Measurements from ENCODE around the gene PKP4. TPM values are rescaled to one million over a fixed set of nuclear protein-coding genes. Genes with fewer than 3 reads are reported as not detected.
"Not testable (repeated sequence)": the region's sequence is repeated elsewhere in the genome, so short reads cannot be mapped to it uniquely, and the experiment has no call there.

The PKP4 gene
- total RNA-seq, 1 donor, result 62.2 TPM

- H3K4me3 ChIP-seq (ENCODE audit: low read depth, low read length), result no peak overlapping the region
- DNase-seq (ENCODE audit: low read depth), result no peak
- TF ChIP-seq CTCF (IDR thresholded peaks at IDR 0.05; ENCODE audit: insufficient read depth, low read depth, low read length), result no peak
These were observed 2.6 kb downstream of the PKP4 start for GRCh38 chr2:158459161-158460003.

GRCh38 chr2:158460632-158461297 lies 4.0 kb downstream of the PKP4 start:
- no peak for TF ChIP-seq CTCF (IDR thresholded peaks at IDR 0.05; ENCODE audit: insufficient read depth, low read depth, low read length)
- no peak overlapping the region for H3K4me3 ChIP-seq (ENCODE audit: low read depth, low read length)
- no peak for DNase-seq (ENCODE audit: low read depth)

- TF ChIP-seq CTCF (IDR thresholded peaks at IDR 0.05; ENCODE audit: insufficient read depth, low read depth, low read length), result no peak
- H3K4me3 ChIP-seq (ENCODE audit: low read depth, low read length), result no peak overlapping the region
- peak; percentile 43 for DNase-seq (ENCODE audit: low read depth)
These were observed 6.8 kb downstream of the PKP4 start for GRCh38 chr2:158463496-158464095.

- no peak for DNase-seq (ENCODE audit: low read depth)
- H3K4me3 ChIP-seq (ENCODE audit: low read depth, low read length), result no peak overlapping the region
- peak; percentile 54 for TF ChIP-seq CTCF (IDR thresholded peaks at IDR 0.05; ENCODE audit: insufficient read depth, low read depth, low read length)
These were observed 7.9 kb downstream of the PKP4 start for GRCh38 chr2:158464426-158465281.

- DNase-seq (ENCODE audit: low read depth), result no peak
- TF ChIP-seq CTCF (IDR thresholded peaks at IDR 0.05; ENCODE audit: insufficient read depth, low read depth, low read length), result no peak
- H3K4me3 ChIP-seq (ENCODE audit: low read depth, low read length), result no peak overlapping the region
These were observed 10.5 kb downstream of the PKP4 start for GRCh38 chr2:158467248-158467647.

- not testable (repeated sequence) for DNase-seq (ENCODE audit: low read depth)
These were observed 16.1 kb downstream of the PKP4 start for GRCh38 chr2:158472829-158473228.

GRCh38 chr2:158473300-158473699 lies 16.5 kb downstream of the PKP4 start:
- DNase-seq (ENCODE audit: low read depth); H3K4me3 ChIP-seq (ENCODE audit: low read depth, low read length): not testable (repeated sequence)

More at GRCh38 chr2:158472829-158473228, 16.1 kb downstream of the PKP4 start:
- H3K4me3 ChIP-seq (ENCODE audit: low read depth, low read length), result not testable (repeated sequence)

Measured in fibroblast of villous mesenchyme (primary cell).